ENCODE measurements around the gene ZCWPW1. TPM values are rescaled to one million over a fixed set of nuclear protein-coding genes. Genes with fewer than 3 reads are reported as not detected.

The ZCWPW1 gene
- polyA plus RNA-seq, 1 of the 3 experiments (the other 2 are of a cell fraction) = 4.1 TPM

DNA sequence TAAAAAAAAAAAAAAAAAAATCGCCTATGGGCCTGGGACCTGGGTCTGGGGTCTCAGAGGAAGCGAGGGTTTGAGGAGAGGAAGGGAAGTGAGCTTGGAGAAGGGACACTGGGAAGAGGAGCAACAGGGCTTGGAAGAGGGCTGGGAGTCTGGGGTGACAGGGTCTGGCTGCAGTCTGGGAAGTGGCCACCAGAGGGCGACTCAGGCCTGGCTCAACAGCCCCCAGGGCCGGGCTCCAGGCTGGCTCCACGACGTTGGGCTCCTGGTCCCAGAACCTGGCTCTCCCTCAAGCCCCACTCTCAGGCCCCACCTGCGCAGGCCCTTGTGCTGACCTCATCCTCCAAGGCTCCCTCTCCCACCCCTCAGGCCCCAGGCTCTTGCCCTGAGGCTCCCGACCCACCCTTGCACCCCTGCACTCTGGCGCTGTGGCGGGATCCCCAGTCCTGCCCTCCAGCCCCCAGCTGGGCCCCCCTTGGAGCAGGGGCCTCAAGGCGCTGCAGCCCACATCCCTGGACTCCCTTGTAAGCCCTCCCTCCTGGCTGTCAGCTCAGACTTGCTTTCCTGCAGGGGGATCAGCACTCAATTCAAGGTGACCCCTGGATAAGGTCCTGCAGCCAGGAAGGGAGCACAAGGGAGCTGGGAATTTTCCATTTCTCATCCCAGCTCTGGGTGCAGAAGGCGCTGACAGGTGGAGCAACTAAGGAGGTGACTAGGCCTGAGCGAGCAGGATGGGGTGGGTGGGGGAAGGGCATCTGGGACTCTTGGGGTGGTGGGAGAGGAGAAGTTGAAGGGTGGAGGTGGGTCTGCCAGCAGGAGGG lies 40.9 kb upstream of the ZCWPW1 start:
- H4K20me1 ChIP-seq (ENCODE audit: insufficient read depth) = no peaks in the 10 kb centered on the region
- H3K9me3 ChIP-seq = no peaks in the 10 kb centered on the region
- H3K9me2 ChIP-seq = no peaks in the 10 kb centered on the region
- H3K4me3 ChIP-seq (ENCODE audit: low read depth in 2 of 2, low read length in 1 of 2) = no peak overlapping the region; a peak in 1 of 4 replicates
- peaks cover 5 to 17% of the 10 kb centered on the region in 2 experiments for H3K36me3 ChIP-seq (replicated peaks in 1 of 2; ENCODE audit: control insufficient read depth in 1 of 2, insufficient read depth in 2 of 2, low read length in 1 of 2)
- H3K79me2 ChIP-seq (ENCODE audit: insufficient read depth) = no peaks in the 10 kb centered on the region
- H3K27me3 ChIP-seq (ENCODE audit: insufficient read depth) = no peaks in the 10 kb centered on the region
- H3K9ac ChIP-seq = no peak overlapping the region
- H3K4me1 ChIP-seq (ENCODE audit: control insufficient read depth in 1 of 2, insufficient read depth in 2 of 2, low read depth in 1 of 2, low read length in 1 of 2) = peaks cover 3 to 15% of the 10 kb centered on the region in 2 experiments; a peak in 3 of 4 replicates
- peak; percentile 98 for DNase-seq
- peaks cover 9% of the 10 kb centered on the region for H3F3A ChIP-seq (replicated peaks; ENCODE audit: insufficient read depth)
- ChIA-PET CTCF (interaction anchor here (0.5 to 11.9 kb wide), 54 partner anchors 9 to 1733 kb away, joined by 3 to 398 read pairs (median 4); partner anchors contain the start of genes ACTL6B, AGFG2, FBXO24 and LRCH4), POLR2A (interaction anchor here (0.7 to 2.6 kb wide), 4 partner anchors 9 to 117 kb away, joined by 3 to 10 read pairs (median 4); partner anchors contain the start of genes FBXO24, LRCH4 and TSC22D4)
- 34% methylated on average over 12 of the region's 13 CpGs for WGBS (ENCODE audit: low lambda C conversion rate)
- no peak overlapping the region; the same call in 1 of the 2 replicates for H3K4me2 ChIP-seq
- H3K27ac ChIP-seq (ENCODE audit: low read depth in 2 of 2, low read length in 1 of 2) = no peak overlapping the region; a peak in 1 of 4 replicates
- no peak overlapping the region for H2AFZ ChIP-seq (ENCODE audit: low read depth)
- TF ChIP-seq GATA2 (CRISPR knock-in tag; IDR thresholded peaks at IDR 0.05) (no peak), MXI1 (IDR thresholded peaks at IDR 0.05; ENCODE audit: low read depth, low read length) (no peak), EP300 (IDR thresholded peaks at IDR 0.05; ENCODE audit: borderline replicate concordance in 1 of 2, low read depth in 1 of 2, low read length in 1 of 2) (no peak), NRF1 (IDR thresholded peaks at IDR 0.05; ENCODE audit: low read depth, low read length) (peak; percentile 33; the same call in 1 of the 2 replicates), FOXJ3 (CRISPR knock-in tag; IDR thresholded peaks at IDR 0.05) (no peak), CHD2 (IDR thresholded peaks at IDR 0.05; ENCODE audit: low read length, partially characterized antibody) (peak; percentile 57), SIN3A (IDR thresholded peaks at IDR 0.05; ENCODE audit: borderline replicate concordance, low read depth, low read length) (no peak), TAF1 (IDR thresholded peaks at IDR 0.05; ENCODE audit: borderline replicate concordance, low read depth, low read length) (no peak), RXRA (IDR thresholded peaks at IDR 0.05; ENCODE audit: borderline replicate concordance, low read depth) (no peak), RAD21 (IDR thresholded peaks at IDR 0.05; ENCODE audit: low read length) (peak; percentile 97), RCOR1 (IDR thresholded peaks at IDR 0.05; ENCODE audit: low read length) (peak; percentile 67), TCF12 (IDR thresholded peaks at IDR 0.05) (no peak), NFIC (IDR thresholded peaks at IDR 0.05; ENCODE audit: borderline replicate concordance) (no peak), ELF1 (IDR thresholded peaks at IDR 0.05) (no peak), YY1 (IDR thresholded peaks at IDR 0.05; ENCODE audit: low read depth) (no peak), SMC3 (IDR thresholded peaks at IDR 0.05; ENCODE audit: low read depth, low read length) (peak; percentile 96), MEF2A (IDR thresholded peaks at IDR 0.05; ENCODE audit: borderline replicate concordance, low read depth) (no peak), GABPA (IDR thresholded peaks at IDR 0.05; ENCODE audit: low read depth) (no peak), POLR2AphosphoS5 (IDR thresholded peaks at IDR 0.05; ENCODE audit: low read depth, low read length) (no peak), EZH2phosphoT487 (IDR thresholded peaks at IDR 0.05; ENCODE audit: borderline replicate concordance, low read depth) (no peak)
- TF ChIP-seq, protein P1, sequence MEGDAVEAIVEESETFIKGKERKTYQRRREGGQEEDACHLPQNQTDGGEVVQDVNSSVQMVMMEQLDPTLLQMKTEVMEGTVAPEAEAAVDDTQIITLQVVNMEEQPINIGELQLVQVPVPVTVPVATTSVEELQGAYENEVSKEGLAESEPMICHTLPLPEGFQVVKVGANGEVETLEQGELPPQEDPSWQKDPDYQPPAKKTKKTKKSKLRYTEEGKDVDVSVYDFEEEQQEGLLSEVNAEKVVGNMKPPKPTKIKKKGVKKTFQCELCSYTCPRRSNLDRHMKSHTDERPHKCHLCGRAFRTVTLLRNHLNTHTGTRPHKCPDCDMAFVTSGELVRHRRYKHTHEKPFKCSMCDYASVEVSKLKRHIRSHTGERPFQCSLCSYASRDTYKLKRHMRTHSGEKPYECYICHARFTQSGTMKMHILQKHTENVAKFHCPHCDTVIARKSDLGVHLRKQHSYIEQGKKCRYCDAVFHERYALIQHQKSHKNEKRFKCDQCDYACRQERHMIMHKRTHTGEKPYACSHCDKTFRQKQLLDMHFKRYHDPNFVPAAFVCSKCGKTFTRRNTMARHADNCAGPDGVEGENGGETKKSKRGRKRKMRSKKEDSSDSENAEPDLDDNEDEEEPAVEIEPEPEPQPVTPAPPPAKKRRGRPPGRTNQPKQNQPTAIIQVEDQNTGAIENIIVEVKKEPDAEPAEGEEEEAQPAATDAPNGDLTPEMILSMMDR (IDR thresholded peaks at IDR 0.05) = peak; percentile 98
- TF ChIP-seq, protein P2, sequence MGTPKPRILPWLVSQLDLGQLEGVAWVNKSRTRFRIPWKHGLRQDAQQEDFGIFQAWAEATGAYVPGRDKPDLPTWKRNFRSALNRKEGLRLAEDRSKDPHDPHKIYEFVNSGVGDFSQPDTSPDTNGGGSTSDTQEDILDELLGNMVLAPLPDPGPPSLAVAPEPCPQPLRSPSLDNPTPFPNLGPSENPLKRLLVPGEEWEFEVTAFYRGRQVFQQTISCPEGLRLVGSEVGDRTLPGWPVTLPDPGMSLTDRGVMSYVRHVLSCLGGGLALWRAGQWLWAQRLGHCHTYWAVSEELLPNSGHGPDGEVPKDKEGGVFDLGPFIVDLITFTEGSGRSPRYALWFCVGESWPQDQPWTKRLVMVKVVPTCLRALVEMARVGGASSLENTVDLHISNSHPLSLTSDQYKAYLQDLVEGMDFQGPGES (IDR thresholded peaks at IDR 0.05; ENCODE audit: low read depth, low read length) = no peak
- TF ChIP-seq, protein P3, sequence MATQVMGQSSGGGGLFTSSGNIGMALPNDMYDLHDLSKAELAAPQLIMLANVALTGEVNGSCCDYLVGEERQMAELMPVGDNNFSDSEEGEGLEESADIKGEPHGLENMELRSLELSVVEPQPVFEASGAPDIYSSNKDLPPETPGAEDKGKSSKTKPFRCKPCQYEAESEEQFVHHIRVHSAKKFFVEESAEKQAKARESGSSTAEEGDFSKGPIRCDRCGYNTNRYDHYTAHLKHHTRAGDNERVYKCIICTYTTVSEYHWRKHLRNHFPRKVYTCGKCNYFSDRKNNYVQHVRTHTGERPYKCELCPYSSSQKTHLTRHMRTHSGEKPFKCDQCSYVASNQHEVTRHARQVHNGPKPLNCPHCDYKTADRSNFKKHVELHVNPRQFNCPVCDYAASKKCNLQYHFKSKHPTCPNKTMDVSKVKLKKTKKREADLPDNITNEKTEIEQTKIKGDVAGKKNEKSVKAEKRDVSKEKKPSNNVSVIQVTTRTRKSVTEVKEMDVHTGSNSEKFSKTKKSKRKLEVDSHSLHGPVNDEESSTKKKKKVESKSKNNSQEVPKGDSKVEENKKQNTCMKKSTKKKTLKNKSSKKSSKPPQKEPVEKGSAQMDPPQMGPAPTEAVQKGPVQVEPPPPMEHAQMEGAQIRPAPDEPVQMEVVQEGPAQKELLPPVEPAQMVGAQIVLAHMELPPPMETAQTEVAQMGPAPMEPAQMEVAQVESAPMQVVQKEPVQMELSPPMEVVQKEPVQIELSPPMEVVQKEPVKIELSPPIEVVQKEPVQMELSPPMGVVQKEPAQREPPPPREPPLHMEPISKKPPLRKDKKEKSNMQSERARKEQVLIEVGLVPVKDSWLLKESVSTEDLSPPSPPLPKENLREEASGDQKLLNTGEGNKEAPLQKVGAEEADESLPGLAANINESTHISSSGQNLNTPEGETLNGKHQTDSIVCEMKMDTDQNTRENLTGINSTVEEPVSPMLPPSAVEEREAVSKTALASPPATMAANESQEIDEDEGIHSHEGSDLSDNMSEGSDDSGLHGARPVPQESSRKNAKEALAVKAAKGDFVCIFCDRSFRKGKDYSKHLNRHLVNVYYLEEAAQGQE (IDR thresholded peaks at IDR 0.05; ENCODE audit: low read depth, low read length) = no peak
- TF ChIP-seq, protein P4, sequence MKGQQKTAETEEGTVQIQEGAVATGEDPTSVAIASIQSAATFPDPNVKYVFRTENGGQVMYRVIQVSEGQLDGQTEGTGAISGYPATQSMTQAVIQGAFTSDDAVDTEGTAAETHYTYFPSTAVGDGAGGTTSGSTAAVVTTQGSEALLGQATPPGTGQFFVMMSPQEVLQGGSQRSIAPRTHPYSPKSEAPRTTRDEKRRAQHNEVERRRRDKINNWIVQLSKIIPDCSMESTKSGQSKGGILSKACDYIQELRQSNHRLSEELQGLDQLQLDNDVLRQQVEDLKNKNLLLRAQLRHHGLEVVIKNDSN (IDR thresholded peaks at IDR 0.05; ENCODE audit: borderline replicate concordance, low read depth) = no peak

Data from SK-N-SH (cell line).